ENCODE data around the gene DPP9.

Gene DPP9

GRCh38 chr19:4707956-4708650 is 15.5 kb downstream of the DPP9 start:
- Histone ChIP-seq H3K27ac (replicated peaks) (no peak overlapping the region), H3K4me3 (replicated peaks; ENCODE audit: insufficient read depth, low read length) (no peak overlapping the region), H3K27me3 (ENCODE audit: insufficient read depth, poor library complexity, severe bottlenecking) (no peaks in the 10 kb centered on the region)
- no peak for DNase-seq (ENCODE audit: low read depth in 1 of 2, low spot score in 1 of 2)
- TF ChIP-seq GABPA (IDR thresholded peaks at IDR 0.05; ENCODE audit: low read depth) (no peak), REST (IDR thresholded peaks at IDR 0.05; ENCODE audit: insufficient replicate concordance, low read depth) (no peak), CTCF (IDR thresholded peaks at IDR 0.05; ENCODE audit: insufficient read depth, low read length) (no peak), SPI1 (IDR thresholded peaks at IDR 0.05; ENCODE audit: borderline replicate concordance, low read depth) (no peak), POLR2AphosphoS5 (IDR thresholded peaks at IDR 0.05; ENCODE audit: low read depth) (no peak)

GRCh38 chr19:4707322-4707721 is 16.3 kb downstream of the DPP9 start:
- DNase-seq (ENCODE audit: low read depth in 1 of 2, low spot score in 1 of 2): no peak
- no peak overlapping the region for H3K4me3 ChIP-seq (replicated peaks; ENCODE audit: insufficient read depth, low read length)
- no peak for TF ChIP-seq SPI1 (IDR thresholded peaks at IDR 0.05; ENCODE audit: borderline replicate concordance, low read depth)
- no peak for TF ChIP-seq REST (IDR thresholded peaks at IDR 0.05; ENCODE audit: insufficient replicate concordance, low read depth)
- no peak for TF ChIP-seq POLR2AphosphoS5 (IDR thresholded peaks at IDR 0.05; ENCODE audit: low read depth)
- TF ChIP-seq CTCF (IDR thresholded peaks at IDR 0.05; ENCODE audit: insufficient read depth, low read length): no peak
- TF ChIP-seq GABPA (IDR thresholded peaks at IDR 0.05; ENCODE audit: low read depth): no peak
- H3K27ac ChIP-seq (replicated peaks): no peak overlapping the region
- H3K27me3 ChIP-seq (ENCODE audit: insufficient read depth, poor library complexity, severe bottlenecking): no peaks in the 10 kb centered on the region

GRCh38 chr19:4705413-4706131 is 18.1 kb downstream of the DPP9 start:
- Histone ChIP-seq H3K27me3 (ENCODE audit: insufficient read depth, poor library complexity, severe bottlenecking) (no peaks in the 10 kb centered on the region), H3K27ac (replicated peaks) (no peak overlapping the region), H3K4me3 (replicated peaks; ENCODE audit: insufficient read depth, low read length) (no peak overlapping the region)
- DNase-seq (ENCODE audit: low read depth in 1 of 2, low spot score in 1 of 2): no peak
- no peak for TF ChIP-seq GABPA (IDR thresholded peaks at IDR 0.05; ENCODE audit: low read depth)
- no peak for TF ChIP-seq REST (IDR thresholded peaks at IDR 0.05; ENCODE audit: insufficient replicate concordance, low read depth)
- no peak for TF ChIP-seq CTCF (IDR thresholded peaks at IDR 0.05; ENCODE audit: insufficient read depth, low read length)
- no peak for TF ChIP-seq POLR2AphosphoS5 (IDR thresholded peaks at IDR 0.05; ENCODE audit: low read depth)
- no peak for TF ChIP-seq SPI1 (IDR thresholded peaks at IDR 0.05; ENCODE audit: borderline replicate concordance, low read depth)

Measured in HL-60 (cell line).